ENCODE measurements around the gene NUCB1.

DNA sequence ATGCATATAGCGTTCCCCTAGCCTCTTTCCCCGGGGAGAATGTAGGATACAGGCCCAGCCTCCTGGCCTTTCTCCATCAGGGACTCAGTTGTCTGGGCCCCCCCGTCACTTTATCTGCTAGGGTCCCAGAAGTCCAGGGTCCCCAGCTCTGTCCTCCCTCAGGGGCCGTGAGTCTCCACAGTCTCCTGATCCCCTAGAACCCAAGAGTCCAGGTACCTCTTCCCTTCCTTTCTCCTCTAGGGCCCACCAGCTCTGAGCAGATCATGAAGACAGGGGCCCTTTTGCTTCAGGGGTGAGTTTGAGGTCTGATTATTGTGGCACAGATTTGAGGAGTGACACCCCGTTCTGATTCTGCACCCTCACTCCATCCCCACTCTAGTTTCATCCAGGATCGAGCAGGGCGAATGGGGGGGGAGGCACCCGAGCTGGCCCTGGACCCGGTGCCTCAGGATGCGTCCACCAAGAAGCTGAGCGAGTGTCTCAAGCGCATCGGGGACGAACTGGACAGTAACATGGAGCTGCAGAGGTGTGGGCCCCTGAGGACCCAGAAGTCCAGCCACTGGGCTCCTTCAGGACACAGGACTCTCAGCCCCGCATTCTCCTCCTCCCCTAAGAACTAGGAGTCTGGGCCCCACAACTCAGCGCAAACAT is 55.3 kb downstream of the NUCB1 start:
- TF ChIP-seq CTCF (IDR thresholded peaks at IDR 0.05) = no peak
- TF ChIP-seq POLR2A (IDR thresholded peaks at IDR 0.05) = no peak

All from thyroid gland (tissue), 4 donors.